SK-N-SH treated with all-trans-retinoic acid at 6 μM for 48 hours (cell line): ENCODE measurements around the gene CD300A.

ENCODE experiments used
- ARNTL ChIP-seq: fragments of 450-650 bp; formaldehyde crosslinking; IDR thresholded peaks from 2 replicates; pipeline ENCODE4 v1.5.0; 2020; ENCODE audit warnings: low read depth, mild to moderate bottlenecking, moderate library complexity, borderline replicate concordance
- BACH2 ChIP-seq: fragments of 250-450 bp; sonication (Bioruptor Pico); IDR thresholded peaks from 2 replicates; pipeline ENCODE4 v1.9.0; 2021; ENCODE audit warnings: mild to moderate bottlenecking, borderline replicate concordance
- CSDC2 ChIP-seq: fragments of 250-450 bp; sonication (Bioruptor Pico); IDR thresholded peaks from 2 replicates; pipeline ENCODE4 v1.5.0; 2020; ENCODE audit warnings: mild to moderate bottlenecking, moderate library complexity
- CSRNP3 ChIP-seq: fragments of 250-450 bp; sonication (Bioruptor Pico); IDR thresholded peaks from 2 replicates; pipeline ENCODE4 v1.5.1; 2021; ENCODE audit warnings: mild to moderate bottlenecking, moderate library complexity
- ESRRG ChIP-seq: fragments of 250-450 bp; sonication (Bioruptor Pico); IDR thresholded peaks from 2 replicates; pipeline ENCODE4 v1.6.1; 2021; ENCODE audit warnings: mild to moderate bottlenecking
- ISL1 ChIP-seq: fragments of 250-450 bp; sonication (Bioruptor Pico); IDR thresholded peaks from 2 replicates; pipeline ENCODE4 v2.1.2; 2022; ENCODE audit warnings: mild to moderate bottlenecking, moderate library complexity
- OSR1 ChIP-seq: fragments of 250-450 bp; sonication (Bioruptor Pico); IDR thresholded peaks from 2 replicates; pipeline ENCODE4 v1.8.0; 2022; ENCODE audit warnings: moderate library complexity, mild to moderate bottlenecking, inconsistent platforms
- PATZ1 ChIP-seq: fragments of 250-450 bp; sonication (Bioruptor Pico); IDR thresholded peaks from 2 replicates; pipeline ENCODE4 v1.8.0; 2020; ENCODE audit warnings: mild to moderate bottlenecking, moderate library complexity, borderline replicate concordance
- POU6F1 ChIP-seq: fragments of 250-450 bp; sonication (Bioruptor Pico); IDR thresholded peaks from 2 replicates; pipeline ENCODE4 v1.8.0; 2021; ENCODE audit warnings: low read depth, mild to moderate bottlenecking, moderate library complexity, borderline replicate concordance
- PPARA ChIP-seq: fragments of 250-450 bp; sonication (Bioruptor Pico); IDR thresholded peaks from 2 replicates; pipeline ENCODE4 v1.5.0; 2020; ENCODE audit warnings: mild to moderate bottlenecking, borderline replicate concordance
- RARB ChIP-seq: fragments of 250-450 bp; sonication (Bioruptor Pico); IDR thresholded peaks from 2 replicates; pipeline ENCODE4 v1.8.0; 2021; ENCODE audit warnings: mild to moderate bottlenecking, moderate library complexity
- TCF4 ChIP-seq: fragments of 250-450 bp; sonication (Bioruptor Pico); IDR thresholded peaks from 2 replicates; pipeline ENCODE4 v1.8.0; 2021; ENCODE audit warnings: mild to moderate bottlenecking, moderate library complexity, borderline replicate concordance
- TSHZ2 ChIP-seq: fragments of 250-450 bp; sonication (Bioruptor Pico); IDR thresholded peaks from 2 replicates; pipeline ENCODE4 v1.5.0; 2020; ENCODE audit warnings: mild to moderate bottlenecking, moderate library complexity
- ZC3H10 ChIP-seq: fragments of 250-450 bp; sonication (Bioruptor Pico); IDR thresholded peaks from 2 replicates; pipeline ENCODE4 v1.5.1; 2021; ENCODE audit warnings: mild to moderate bottlenecking, moderate library complexity

- TF ChIP-seq BACH2 (CRISPR knock-in tag), result no peak
- TF ChIP-seq PATZ1 (CRISPR knock-in tag), result no peak
- no peak for TF ChIP-seq OSR1 (CRISPR knock-in tag)
- TF ChIP-seq TCF4, result no peak
- TF ChIP-seq PPARA (CRISPR knock-in tag), result no peak
- no peak for TF ChIP-seq TSHZ2
- TF ChIP-seq RARB (CRISPR knock-in tag), result no peak
- no peak for TF ChIP-seq ISL1 (CRISPR knock-in tag)
- TF ChIP-seq ESRRG (CRISPR knock-in tag), result no peak
- TF ChIP-seq ARNTL, result no peak
- no peak for TF ChIP-seq ZC3H10 (CRISPR knock-in tag)
- TF ChIP-seq POU6F1, result no peak
- TF ChIP-seq CSDC2, result no peak
- TF ChIP-seq CSRNP3 (CRISPR knock-in tag), result no peak
Measured at GRCh38 chr17:74457146-74457819, 9.2 kb upstream of the CD300A start.
